OCI-LY3 (cell line): ENCODE measurements around the gene FAM8A1.
A peak's percentile ranks its signal among the peaks of the same experiment; 100 is the strongest.

Experiments used
- H2AFZ ChIP-seq: fragments of 200-600, 300-600 bp; shearing (Covaris generic); 2 replicates; pipeline ENCODE4 v1.6.0; 2014; ENCODE audit warnings: antibody characterized with exemption, low read depth, low read length
- H3K27ac ChIP-seq: fragments of 200-600, 300-600 bp; sonication (generic); 2 replicates; pipeline ENCODE4 v1.5.1; 2014; ENCODE audit warnings: mild to moderate bottlenecking, low read length, moderate library complexity, mixed read lengths
- H3K27me3 ChIP-seq: fragments of 200-600, 300-600 bp; sonication (generic); 2 replicates; pipeline ENCODE4 v1.6.1; 2014; ENCODE audit warnings: low read depth, low read length, mixed read lengths
- H3K36me3 ChIP-seq: fragments of 200-600, 300-600 bp; sonication (generic); replicated peaks from 2 replicates; pipeline ENCODE3; 2014; ENCODE audit warnings: low read depth, low read length, mixed read lengths
- H3K4me1 ChIP-seq: fragments of 300-600, 200-600 bp; sonication (generic); 2 replicates; pipeline ENCODE4 v1.6.1; 2014; ENCODE audit warnings: low read length, mixed read lengths
- H3K4me2 ChIP-seq: fragments of 200-600, 300-600 bp; sonication (generic); 2 replicates; pipeline ENCODE4 v1.6.1; 2014; ENCODE audit warnings: low read length, mixed read lengths
- H3K4me3 ChIP-seq: fragments of 300-600, 200-600 bp; sonication (generic); 2 replicates; pipeline ENCODE4 v1.5.1; 2014; ENCODE audit warnings: antibody characterized with exemption, mild to moderate bottlenecking, low read length, moderate library complexity
- H3K79me2 ChIP-seq: fragments of 300-600, 200-600 bp; shearing (Covaris generic); 2 replicates; pipeline ENCODE4 v1.6.1; 2014; ENCODE audit warnings: mild to moderate bottlenecking, low read length, mixed read lengths
- H3K9ac ChIP-seq: fragments of 300-600, 200-600 bp; shearing (Covaris generic); 2 replicates; pipeline ENCODE4 v1.6.0; 2014; ENCODE audit warnings: mild to moderate bottlenecking, low read length, moderate library complexity
- H3K9me3 ChIP-seq: fragments of 200-600, 300-600 bp; shearing (Covaris generic); 2 replicates; pipeline ENCODE4 v1.6.1; 2014; ENCODE audit warnings: low read length, mixed read lengths; ENCODE audit not compliant: insufficient read depth
- H4K20me1 ChIP-seq: fragments of 200-600, 300-600 bp; sonication (generic); 2 replicates; pipeline ENCODE4 v1.6.1; 2016; ENCODE audit warnings: low read length, mixed read lengths; ENCODE audit not compliant: insufficient read depth
- EZH2phosphoT487 ChIP-seq: fragments of 200-600 bp; shearing (Covaris generic); IDR thresholded peaks from 2 replicates; pipeline ENCODE4 v1.6.1; 2018; ENCODE audit warnings: antibody characterized with exemption, mixed run types, low read depth
- TF ChIP-seq, protein P1 (sequence below): fragments of 200-600, 300-600 bp; sonication (generic); IDR thresholded peaks from 2 replicates; pipeline ENCODE4 v1.5.1; 2014; ENCODE audit warnings: antibody characterized with exemption, low read length, low read depth

Gene FAM8A1

GRCh38 chr6:17601386-17601703 is 1.2 kb downstream of the FAM8A1 start:
- H3K4me1 ChIP-seq, result peaks cover 9% of the 10 kb centered on the region; the same call in 1 of the 2 replicates
- TF ChIP-seq, protein P1, sequence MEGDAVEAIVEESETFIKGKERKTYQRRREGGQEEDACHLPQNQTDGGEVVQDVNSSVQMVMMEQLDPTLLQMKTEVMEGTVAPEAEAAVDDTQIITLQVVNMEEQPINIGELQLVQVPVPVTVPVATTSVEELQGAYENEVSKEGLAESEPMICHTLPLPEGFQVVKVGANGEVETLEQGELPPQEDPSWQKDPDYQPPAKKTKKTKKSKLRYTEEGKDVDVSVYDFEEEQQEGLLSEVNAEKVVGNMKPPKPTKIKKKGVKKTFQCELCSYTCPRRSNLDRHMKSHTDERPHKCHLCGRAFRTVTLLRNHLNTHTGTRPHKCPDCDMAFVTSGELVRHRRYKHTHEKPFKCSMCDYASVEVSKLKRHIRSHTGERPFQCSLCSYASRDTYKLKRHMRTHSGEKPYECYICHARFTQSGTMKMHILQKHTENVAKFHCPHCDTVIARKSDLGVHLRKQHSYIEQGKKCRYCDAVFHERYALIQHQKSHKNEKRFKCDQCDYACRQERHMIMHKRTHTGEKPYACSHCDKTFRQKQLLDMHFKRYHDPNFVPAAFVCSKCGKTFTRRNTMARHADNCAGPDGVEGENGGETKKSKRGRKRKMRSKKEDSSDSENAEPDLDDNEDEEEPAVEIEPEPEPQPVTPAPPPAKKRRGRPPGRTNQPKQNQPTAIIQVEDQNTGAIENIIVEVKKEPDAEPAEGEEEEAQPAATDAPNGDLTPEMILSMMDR, result no peak
- TF ChIP-seq EZH2phosphoT487, result no peak
- no peaks in the 10 kb centered on the region for H3K36me3 ChIP-seq
- peak overlapping the region; percentile 96 for H3K4me3 ChIP-seq
- peak overlapping the region; percentile 73 for H3K9ac ChIP-seq
- H3K27ac ChIP-seq, result no peak overlapping the region
- H3K27me3 ChIP-seq, result no peaks in the 10 kb centered on the region
- H4K20me1 ChIP-seq, result no peaks in the 10 kb centered on the region
- peak overlapping the region; percentile 72 for H2AFZ ChIP-seq
- H3K79me2 ChIP-seq, result no peaks in the 10 kb centered on the region
- H3K4me2 ChIP-seq, result peak overlapping the region; percentile 93
- H3K9me3 ChIP-seq, result no peaks in the 10 kb centered on the region

GRCh38 chr6:17602888-17603287 is 2.8 kb downstream of the FAM8A1 start:
- Histone ChIP-seq H3K79me2 (no peaks in the 10 kb centered on the region), H3K4me2 (no peak overlapping the region), H4K20me1 (no peaks in the 10 kb centered on the region), H3K4me1 (peaks cover 9% of the 10 kb centered on the region; the same call in 1 of the 2 replicates), H3K9me3 (no peaks in the 10 kb centered on the region), H3K27me3 (no peaks in the 10 kb centered on the region), H3K4me3 (no peak overlapping the region), H2AFZ (no peak overlapping the region), H3K27ac (no peak overlapping the region), H3K9ac (no peak overlapping the region), H3K36me3 (no peaks in the 10 kb centered on the region)
- TF ChIP-seq, protein P1, result no peak
- TF ChIP-seq EZH2phosphoT487, result no peak

GRCh38 chr6:17606606-17607005 is 6.5 kb downstream of the FAM8A1 start:
- TF ChIP-seq, protein P1, result no peak
- TF ChIP-seq EZH2phosphoT487, result no peak
- H3K4me2 ChIP-seq, result no peak overlapping the region
- H3K79me2 ChIP-seq, result no peaks in the 10 kb centered on the region
- no peaks in the 10 kb centered on the region for H3K9me3 ChIP-seq
- no peak overlapping the region for H3K9ac ChIP-seq
- H2AFZ ChIP-seq, result no peak overlapping the region
- no peaks in the 10 kb centered on the region for H3K36me3 ChIP-seq
- H3K4me1 ChIP-seq, result peaks cover 2% of the 10 kb centered on the region; the same call in 1 of the 2 replicates
- no peak overlapping the region for H3K4me3 ChIP-seq
- H3K27me3 ChIP-seq, result no peaks in the 10 kb centered on the region
- H3K27ac ChIP-seq, result no peak overlapping the region
- H4K20me1 ChIP-seq, result no peaks in the 10 kb centered on the region

GRCh38 chr6:17610835-17611234 is 10.7 kb downstream of the FAM8A1 start:
- TF ChIP-seq, protein P1, result no peak
- TF ChIP-seq EZH2phosphoT487, result no peak
- Histone ChIP-seq H3K4me1 (no peaks in the 10 kb centered on the region), H3K27ac (no peak overlapping the region), H3K79me2 (no peaks in the 10 kb centered on the region), H4K20me1 (no peaks in the 10 kb centered on the region), H3K27me3 (no peaks in the 10 kb centered on the region), H3K9ac (no peak overlapping the region), H3K4me3 (no peak overlapping the region), H3K36me3 (peaks cover 12% of the 10 kb centered on the region), H3K9me3 (no peaks in the 10 kb centered on the region), H2AFZ (no peak overlapping the region), H3K4me2 (no peak overlapping the region)
